ENCODE data around the gene OS9. TPM values are rescaled to one million over a fixed set of nuclear protein-coding genes. Genes with fewer than 3 reads are reported as not detected.
"Not testable (repeated sequence)": the region's sequence is repeated elsewhere in the genome, so short reads cannot be mapped to it uniquely, and the experiment has no call there.

OS9 gene
- total RNA-seq, 4 donors from 2014 or later = 185 to 288 (median 224) TPM

- Histone ChIP-seq H3K27me3 (no peaks in the 10 kb centered on the region), H3K4me1 (peaks cover 0 to 11% (median 0%) of the 10 kb centered on the region in 4 donors), H3K27ac (peak overlapping the region in 1 of 4 donors; percentile 7), H3K4me3 (no peak overlapping the region), H3K36me3 (no peaks in the 10 kb centered on the region), H3K9me3 (no peaks in the 10 kb centered on the region)
- TF ChIP-seq CTCF (IDR thresholded peaks at IDR 0.05) = no peak
- TF ChIP-seq EP300 (IDR thresholded peaks at IDR 0.05) = peak in 1 of 2 donors; percentile 26
- peak in 1 of 2 donors; percentile 68 for DNase-seq (ENCODE audit: low spot score in 2 of 2)
- 59 to 70% methylated on average over 3 of the region's 3 CpGs for WGBS, 2 donors
Observed at GRCh38 chr12:57657744-57658143, 36.2 kb upstream of the OS9 start.

- H3K9me3 ChIP-seq = no peaks in the 10 kb centered on the region
- H3K4me3 ChIP-seq = no peak overlapping the region
- no peak for DNase-seq (ENCODE audit: low spot score in 2 of 2)
- peaks cover 0 to 11% (median 0%) of the 10 kb centered on the region in 4 donors for H3K4me1 ChIP-seq
- no peaks in the 10 kb centered on the region for H3K27me3 ChIP-seq
- H3K27ac ChIP-seq = no peak overlapping the region
- no peaks in the 10 kb centered on the region for H3K36me3 ChIP-seq
- 55 to 65% methylated on average over 3 of the region's 3 CpGs for WGBS, 2 donors
- TF ChIP-seq POLR2A (IDR thresholded peaks at IDR 0.05) (no peak), EP300 (IDR thresholded peaks at IDR 0.05) (no peak), CTCF (IDR thresholded peaks at IDR 0.05) (no peak)
Observed at GRCh38 chr12:57658890-57659289, 35.0 kb upstream of the OS9 start.

DNA sequence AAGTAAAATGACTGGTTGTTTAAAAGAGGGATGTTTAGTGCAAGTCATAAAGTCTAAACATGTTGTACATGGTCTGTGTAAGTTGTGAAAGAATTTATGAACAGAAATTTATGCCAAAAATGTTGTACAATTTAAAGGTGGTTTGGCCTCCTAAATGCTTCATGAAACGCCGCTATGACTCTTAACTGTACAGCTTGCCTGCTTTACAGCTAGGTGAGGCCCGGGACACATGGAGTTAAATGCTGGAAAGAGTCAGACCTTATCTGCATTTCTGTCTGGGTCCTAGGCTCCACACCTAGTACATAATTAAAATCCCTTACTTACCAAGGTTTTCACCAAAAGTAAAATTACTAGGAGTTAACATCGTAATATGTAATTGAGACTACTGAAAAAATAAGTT is 32.6 kb upstream of the OS9 start:
- DNase-seq (ENCODE audit: low spot score in 2 of 2) = no peak
- Histone ChIP-seq H3K36me3 (no peaks in the 10 kb centered on the region), H3K4me3 (no peak overlapping the region), H3K9me3 (no peaks in the 10 kb centered on the region), H3K27ac (no peak overlapping the region), H3K27me3 (no peaks in the 10 kb centered on the region), H3K4me1 (peaks cover 0 to 11% (median 0%) of the 10 kb centered on the region in 4 donors)
- TF ChIP-seq CTCF (IDR thresholded peaks at IDR 0.05) = no peak
- no peak for TF ChIP-seq POLR2A (IDR thresholded peaks at IDR 0.05)
- no peak for TF ChIP-seq EP300 (IDR thresholded peaks at IDR 0.05)
- WGBS, 2 donors = 84 to 85% methylated on average over 4 of the region's 4 CpGs

GRCh38 chr12:57665066-57665820 is 28.7 kb upstream of the OS9 start:
- not testable (repeated sequence) for H3K27me3 ChIP-seq; H3K4me1 ChIP-seq; DNase-seq (ENCODE audit: low spot score in 2 of 2); H3K9me3 ChIP-seq; H3K36me3 ChIP-seq; H3K27ac ChIP-seq; H3K4me3 ChIP-seq
- 87 to 89% methylated on average over 22 to 30 of the region's 34 CpGs for WGBS, 2 donors

DNA sequence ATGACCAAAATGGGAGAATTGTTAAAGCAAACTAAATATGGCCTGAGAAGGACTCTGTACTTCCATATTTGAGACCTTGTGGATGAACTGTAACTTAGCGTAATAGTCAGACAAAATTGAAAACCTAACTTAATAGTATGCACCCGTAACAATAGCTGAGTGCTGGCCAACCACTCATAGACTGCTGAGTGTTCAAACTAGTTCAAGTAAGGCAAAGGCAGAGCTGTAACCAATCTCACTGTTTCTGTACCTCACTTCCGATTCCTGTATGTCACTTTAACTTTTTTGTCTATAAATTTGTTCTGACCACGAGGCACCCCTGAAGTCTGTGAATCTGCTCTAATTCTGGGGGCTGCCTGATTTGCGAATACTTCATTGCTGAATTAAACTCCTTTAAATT is 27.0 kb upstream of the OS9 start:
- Histone ChIP-seq H3K27ac (no peak overlapping the region), H3K27me3 (peaks cover 0 to 7% of the 10 kb centered on the region in 2 donors), H3K9me3 (no peaks in the 10 kb centered on the region), H3K4me1 (no peaks in the 10 kb centered on the region), H3K4me3 (no peak overlapping the region), H3K36me3 (no peaks in the 10 kb centered on the region)
- no peak for DNase-seq (ENCODE audit: low spot score in 2 of 2)
- no peak for TF ChIP-seq EP300 (IDR thresholded peaks at IDR 0.05)
- 72% methylated on average over 5 of the region's 5 CpGs for WGBS, 2 donors

- not testable (repeated sequence) for H3K4me3 ChIP-seq; H3K9me3 ChIP-seq; DNase-seq (ENCODE audit: low spot score in 2 of 2); H3K27me3 ChIP-seq; H3K36me3 ChIP-seq; H3K4me1 ChIP-seq; H3K27ac ChIP-seq
- 78 to 87% methylated on average over 10 of the region's 10 CpGs for whole genome bisulfite sequencing, 2 donors
Observed at GRCh38 chr12:57669691-57670090, 24.2 kb upstream of the OS9 start.

DNA sequence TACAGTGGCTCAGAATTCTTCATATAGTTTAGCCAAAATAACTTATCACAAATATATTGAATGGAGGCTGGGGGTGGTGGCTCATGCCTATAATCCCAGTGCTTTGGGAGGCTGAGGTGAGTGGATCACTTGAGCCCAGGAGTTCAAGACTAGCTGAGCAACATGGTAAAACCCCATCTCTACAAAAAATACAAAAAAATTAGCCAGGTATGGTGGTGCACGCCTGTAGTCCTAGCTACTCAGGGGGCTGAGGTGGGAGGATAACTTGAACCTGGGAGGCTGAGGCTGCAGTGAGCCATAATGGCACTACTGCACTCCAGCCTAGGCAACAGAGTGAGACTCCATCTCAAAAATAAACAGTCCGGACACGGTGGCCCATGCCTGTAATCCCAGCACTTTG is 22.1 kb upstream of the OS9 start:
- not testable (repeated sequence) for H3K36me3 ChIP-seq; H3K4me1 ChIP-seq; H3K9me3 ChIP-seq; H3K4me3 ChIP-seq; DNase-seq (ENCODE audit: low spot score in 2 of 2); H3K27ac ChIP-seq; H3K27me3 ChIP-seq
- WGBS, 2 donors = 85 to 89% methylated on average over 3 of the region's 3 CpGs
